ENCODE data around the gene TAOK1. TPM values are rescaled to one million over a fixed set of nuclear protein-coding genes. Genes with fewer than 3 reads are reported as not detected.
A peak's percentile ranks its signal among the peaks of the same experiment; 100 is the strongest.

The TAOK1 gene
- total and polyA plus RNA-seq, 2 of the 13 experiments (the other 11 are each of a cell fraction or from before 2014, with no cell fraction given): 14.1 to 23.0 TPM

- TF ChIP-seq ZNF574 (CRISPR knock-in tag; IDR thresholded peaks at IDR 0.05) (peak; percentile 69), RELA (CRISPR knock-in tag; IDR thresholded peaks at IDR 0.05) (no peak), NFIC (IDR thresholded peaks at IDR 0.05; ENCODE audit: low read length) (0 out of 2 replicates have a peak, but pooled peaks have one; percentile 27)
These were observed at the start of gene TAOK1 (continued) for GRCh38 chr17:29389982-29390850.

DNA sequence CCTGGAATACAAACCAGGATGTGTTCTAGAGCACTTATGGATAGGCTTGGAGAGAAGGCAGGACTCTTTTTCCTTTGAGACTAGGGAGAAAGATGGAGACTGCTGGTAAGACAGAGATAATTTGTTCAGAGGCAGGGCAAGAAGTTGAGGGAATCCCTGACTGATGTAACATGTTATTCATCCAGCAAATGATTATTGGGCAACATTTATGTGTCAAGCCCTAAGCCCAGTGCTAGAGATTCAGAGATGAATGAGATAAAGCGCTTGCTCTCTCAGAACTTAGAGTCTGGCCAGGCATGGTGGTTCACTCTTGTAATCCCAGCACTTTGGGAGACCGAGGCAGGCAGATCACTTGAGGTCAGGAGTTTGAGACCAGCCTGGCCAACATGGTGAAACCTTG is 48.4 kb upstream of the TAOK1 start:
- POLR2A ChIA-PET: no interaction called here
- Histone ChIP-seq H3K36me3 (replicated peaks in 1 of 2; ENCODE audit: control insufficient read depth in 1 of 2, insufficient read depth in 2 of 2, low read length in 2 of 2) (no peaks in the 10 kb centered on the region), H3K4me3 (replicated peaks in 1 of 3; ENCODE audit: insufficient read depth in 1 of 3, low read depth in 2 of 3, low read length in 3 of 3) (no peak overlapping the region), H3K27ac (ENCODE audit: extremely low read length, insufficient read depth, low read length) (no peak overlapping the region), H2AFZ (ENCODE audit: low read length) (no peak overlapping the region), H3K9me3 (ENCODE audit: low read length) (no peaks in the 10 kb centered on the region), H3K4me1 (ENCODE audit: insufficient read depth, low read length) (no peaks in the 10 kb centered on the region), H4K20me1 (ENCODE audit: insufficient read depth, low read length) (no peaks in the 10 kb centered on the region), H3K4me2 (ENCODE audit: low read depth, low read length) (no peak overlapping the region), H3K9ac (ENCODE audit: insufficient read depth, low read depth, low read length) (no peak overlapping the region), H3K27me3 (ENCODE audit: control insufficient read depth in 1 of 2, insufficient read depth in 2 of 2, low read length in 2 of 2) (no peaks in the 10 kb centered on the region; a peak in 1 of 5 replicates), H3K79me2 (ENCODE audit: insufficient read depth, low read length) (no peaks in the 10 kb centered on the region)
- BruUV-seq (replicated peaks): no TSS peak
- ATAC-seq: no peak
- CTCF ChIA-PET (ENCODE audit: low intra/inter-chr PET ratio, low total read pairs): no interaction called here
- intact Hi-C loops (cut with micrococcal nuclease; ENCODE audit: unreplicated experiment) (no loop called here), in situ Hi-C loops (cut with HindIII; ENCODE audit: extremely low pct_ligation_motif_present, low pct_unique_long_range_greater_than_20kb) (no loop called here)
- no peak for FAIRE-seq
- WGBS (ENCODE audit: low lambda C conversion rate): 44% methylated on average over 2 of the region's 2 CpGs
- TF ChIP-seq CEBPB (IDR thresholded peaks at IDR 0.05; ENCODE audit: borderline replicate concordance, low read depth, low read length): 0 out of 2 replicates have a peak, but pooled peaks have one; percentile 23
- TF ChIP-seq DR1 (CRISPR knock-in tag; IDR thresholded peaks at IDR 0.05): no peak
- TF ChIP-seq ZNF251 (CRISPR knock-in tag; IDR thresholded peaks at IDR 0.05): no peak
- TF ChIP-seq ZUFSP (CRISPR knock-in tag; IDR thresholded peaks at IDR 0.05; ENCODE audit: borderline replicate concordance): no peak
- DNase-seq (ENCODE audit: low spot score): no peak

All from HepG2 (cell line).